Endothelial cell of umbilical vein (primary cell): ENCODE measurements around the gene MME. TPM values are rescaled to one million over a fixed set of nuclear protein-coding genes. Genes with fewer than 3 reads are reported as not detected.

Experiments used
- BruUV-seq: library from RNA; stranded (reverse); fragments of 400-500 nt; replicated peaks from 2 replicates; lab custom pipeline; 2021; lab: Mats Ljungman, UMichigan
- CTCF ChIA-PET: fragments of 300-600, 350-600 bp; sonication (Branson Sonifier 250); formaldehyde crosslinking; loops from one replicate; lab custom pipeline; 2021; ENCODE audit warnings: antibody characterized with exemption, inconsistent platforms; lab: Charles Lee
- POLR2A ChIA-PET: fragments of 300-600, 350-600 bp; sonication (Branson Sonifier 250); formaldehyde crosslinking; loops from one replicate; lab custom pipeline; 2021; ENCODE audit warnings: antibody characterized with exemption, inconsistent platforms; lab: Charles Lee
- DNase-seq: peaks from one replicate; pipeline ENCODE4 v3.0.0-alpha.2; 2011; ENCODE audit warnings: low read depth, low spot score
- FAIRE-seq: peaks from 2 replicates; lab custom pipeline; 2011; peaks lifted over from hg19 to GRCh38; lab: Jason Lieb, UNC
- H2AFZ ChIP-seq: 2 replicates; pipeline ENCODE4 v1.6.0; 2012; ENCODE audit warnings: low read depth, low read length, control low read depth, inconsistent platforms
- H3K27ac ChIP-seq: 2 replicates; pipeline ENCODE4 v1.5.1; 2011; ENCODE audit warnings: low read depth, mild to moderate bottlenecking, control low read depth, low read length, moderate library complexity; ENCODE audit not compliant: insufficient read depth
- H3K27me3 ChIP-seq, 2 experiments: 2 replicates each; pipeline versions ENCODE4 v1.6.0 to v1.6.1; 2011; ENCODE audit warnings: low read length in 2 of 2, mixed read lengths in 1 of 2; ENCODE audit not compliant: control insufficient read depth in 2 of 2, insufficient read depth in 2 of 2
- H3K36me3 ChIP-seq, 2 experiments: 2 replicates in 1 of 2; 3 replicates in 1 of 2; pipeline ENCODE4 v1.5.1; 2011; ENCODE audit warnings: low read length in 2 of 2, mild to moderate bottlenecking in 1 of 2, moderate library complexity in 1 of 2; ENCODE audit not compliant: control insufficient read depth in 2 of 2, insufficient read depth in 2 of 2; ENCODE audit errors: extremely low read depth in 1 of 2
- H3K4me1 ChIP-seq: 3 replicates; pipeline ENCODE4 v1.5.1; 2011; ENCODE audit warnings: mild to moderate bottlenecking, low read length; ENCODE audit not compliant: control insufficient read depth, insufficient read depth; ENCODE audit errors: extremely low read depth
- H3K4me2 ChIP-seq: 2 replicates; pipeline ENCODE4 v1.6.1; 2011; ENCODE audit warnings: low read length, control low read depth, mixed read lengths; ENCODE audit not compliant: insufficient read depth
- H3K4me3 ChIP-seq, 3 experiments: fragments of 200-600 bp in 1 of 3; sonication (generic), shearing (Covaris generic) in 1 of 3; replicated peaks in 1 of 3; 2 replicates each; pipeline ENCODE4 v1.5.1; 2011 to 2016; ENCODE audit warnings: control low read depth in 3 of 3, low read length in 3 of 3, mild to moderate bottlenecking in 2 of 3, inconsistent platforms in 1 of 3, low read depth in 1 of 3, moderate library complexity in 1 of 3; ENCODE audit not compliant: insufficient read depth in 1 of 3
- H3K79me2 ChIP-seq: 2 replicates; pipeline ENCODE4 v1.6.0; 2012; ENCODE audit warnings: low read length, inconsistent platforms; ENCODE audit not compliant: control insufficient read depth, insufficient read depth
- H3K9ac ChIP-seq: replicated peaks from 2 replicates; pipeline ENCODE3; 2011; ENCODE audit warnings: low read length, control low read depth; ENCODE audit not compliant: insufficient read depth; ENCODE audit errors: extremely low read depth
- H3K9me1 ChIP-seq: replicated peaks from 3 replicates; pipeline ENCODE4 v1.6.0; 2011; ENCODE audit warnings: mild to moderate bottlenecking, low read length; ENCODE audit not compliant: control insufficient read depth, insufficient read depth; ENCODE audit errors: extremely low read depth
- H3K9me3 ChIP-seq: replicated peaks from 2 replicates; pipeline ENCODE4 v1.5.1; 2012; ENCODE audit warnings: low read length, inconsistent platforms; ENCODE audit not compliant: control insufficient read depth, insufficient read depth
- H4K20me1 ChIP-seq: replicated peaks from 2 replicates; pipeline ENCODE3; 2011; ENCODE audit warnings: mild to moderate bottlenecking, low read length; ENCODE audit not compliant: control insufficient read depth, insufficient read depth; ENCODE audit errors: extremely low read depth
- EZH2 ChIP-seq: IDR thresholded peaks from 2 replicates; pipeline ENCODE4 v1.6.1; 2012; ENCODE audit warnings: borderline replicate concordance, low read depth, mild to moderate bottlenecking, moderate library complexity, low read length, inconsistent platforms; ENCODE audit not compliant: severe bottlenecking
- FOS ChIP-seq: IDR thresholded peaks from 2 replicates; pipeline ENCODE4 v1.6.1; 2011; ENCODE audit warnings: mild to moderate bottlenecking, low read length, moderate library complexity, borderline replicate concordance; ENCODE audit not compliant: insufficient read depth
- dilution Hi-C: fragments of 300-500 bp; cut with MboI; formaldehyde crosslinking; loops from one replicate; pipeline ENCODE4 v1.15.0; 2019; ENCODE audit warnings: low sequenced_read_pairs; ENCODE audit not compliant: extremely low pct_ligation_motif_present
- intact Hi-C: fragments of 100-400 bp; cut with micrococcal nuclease; formaldehyde crosslinking; loops from one replicate; pipeline ENCODE4 v1.10.0; 2022
- polyA plus RNA-seq, 4 experiments: library from polyadenylated mRNA; depleted of rRNA in 3 of 4; stranded (reverse) in 3 of 4; unstranded in 1 of 4; fragments of >200 nt; gene quantifications; 2 replicates each; pipeline versions ENCODE4 v1.2.1 to v1.2.3, GENCODE V29; 2011 to 2012; ENCODE audit warnings: missing spikeins in 1 of 4
- total RNA-seq: library from RNA; stranded (reverse); gene quantifications from 2 replicates; pipeline ENCODE4 v1.2.3, GENCODE V29; 2021
- TF ChIP-seq, protein P1 (sequence below): IDR thresholded peaks from 2 replicates; pipeline ENCODE4 v1.6.1; 2011; ENCODE audit not compliant: insufficient read depth, insufficient read length

MME gene
- total and polyA plus RNA-seq, 2 donors (not counting 3 experiments of a cell fraction or from before 2014, with no cell fraction given): 6.0 to 10.5 TPM

DNA sequence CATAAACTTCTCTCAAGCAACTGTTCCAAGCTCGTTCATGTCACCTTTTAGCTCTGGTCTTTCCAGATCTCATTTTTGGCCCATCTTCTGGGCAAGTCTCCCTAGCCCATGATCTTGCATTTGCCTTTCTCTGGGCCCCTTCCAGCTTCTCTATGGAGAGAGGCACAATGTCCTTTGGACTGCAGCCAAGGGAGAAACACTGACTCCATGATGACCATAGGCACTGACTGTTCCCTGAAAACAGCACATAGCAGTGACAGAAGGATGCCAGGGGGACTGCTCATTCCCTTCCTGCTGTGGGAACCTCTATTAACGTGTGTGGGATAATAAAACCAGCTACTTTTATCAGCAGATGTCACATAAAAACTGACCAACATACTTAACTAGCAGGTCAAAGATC is 153.1 kb downstream of the MME start:
- intact Hi-C loops: no loop called here
- Histone ChIP-seq H3K9me3 (no peaks in the 10 kb centered on the region), H3K4me2 (no peak overlapping the region), H3K36me3 (no peaks in the 10 kb centered on the region), H3K4me3 (no peak overlapping the region), H3K79me2 (no peaks in the 10 kb centered on the region), H4K20me1 (no peaks in the 10 kb centered on the region), H3K9ac (no peak overlapping the region), H3K4me1 (no peaks in the 10 kb centered on the region), H3K27ac (no peak overlapping the region), H3K9me1 (no peaks in the 10 kb centered on the region), H3K27me3 (no peaks in the 10 kb centered on the region), H2AFZ (no peak overlapping the region)
- TF ChIP-seq EZH2 (no peak), FOS (peak; percentile 15)
- TF ChIP-seq, protein P1, sequence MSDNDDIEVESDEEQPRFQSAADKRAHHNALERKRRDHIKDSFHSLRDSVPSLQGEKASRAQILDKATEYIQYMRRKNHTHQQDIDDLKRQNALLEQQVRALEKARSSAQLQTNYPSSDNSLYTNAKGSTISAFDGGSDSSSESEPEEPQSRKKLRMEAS: no peak
- dilution Hi-C loops: no loop called here
- peak; percentile 14 for DNase-seq
- no peak for FAIRE-seq
- no TSS peak for BruUV-seq
- ChIA-PET CTCF (no interaction called here), POLR2A (no interaction called here)

Other genes with a start within 250 kb of the MME start
- not detected in 2 replicates for gene STRIT1, start 213.4 kb downstream of the MME start, total RNA-seq
- not detected in 2 replicates for gene STRIT1, start 213.4 kb downstream of the MME start, polyA plus RNA-seq